Colonic mucosa (tissue), 4 donors: ENCODE data around the gene KRT37. TPM values are rescaled to one million over a fixed set of nuclear protein-coding genes. Genes with fewer than 3 reads are reported as not detected.
"Not testable (repeated sequence)": the region's sequence is repeated elsewhere in the genome, so short reads cannot be mapped to it uniquely, and the experiment has no call there.

Source experiments
- DNase-seq: peaks from one replicate; pipeline ENCODE4 v3.0.0-alpha.2; 2020
- H3K27ac ChIP-seq: fragments of 200-600 bp; one replicate; pipeline ENCODE4 v1.8.0; 2021
- H3K27me3 ChIP-seq: fragments of 200-600 bp; one replicate; pipeline ENCODE4 v1.8.0; 2021
- H3K36me3 ChIP-seq: fragments of 200-600 bp; one replicate; pipeline ENCODE4 v1.8.0; 2021
- H3K4me1 ChIP-seq: fragments of 200-600 bp; one replicate; pipeline ENCODE4 v1.8.0; 2021; ENCODE audit warnings: mild to moderate bottlenecking
- H3K4me3 ChIP-seq: fragments of 200-600 bp; one replicate; pipeline ENCODE4 v1.8.0; 2021
- H3K9ac ChIP-seq, 2 donors: one replicate each; pipeline ENCODE4 v1.7.0; 2013; ENCODE audit warnings: control low read depth in 2 of 2, low read depth in 2 of 2, low read length in 2 of 2
- H3K9me3 ChIP-seq: fragments of 200-600 bp; one replicate; pipeline ENCODE4 v1.8.0; 2021
- CTCF ChIP-seq: fragments of 200-600 bp; IDR thresholded peaks from one replicate; pipeline ENCODE4 v1.8.0; 2022; ENCODE audit warnings: antibody characterized with exemption, mild to moderate bottlenecking
- intact Hi-C: fragments of 100-400 bp; cut with DNase I; formaldehyde crosslinking; loops from one replicate; pipeline ENCODE4 v1.14.1; 2022
- total RNA-seq, 2 donors: library from RNA; stranded (reverse); fragmentation: NEBNext Ultra II Directional in 1 of 2; extraction: Animal tissue kit (Norgen Biotek cat#: 25700) in 1 of 2; gene quantifications; one replicate each; pipeline ENCODE4 v1.2.1, GENCODE V29; 2021
- donor health status: healthy.
- donor health status: DM: no; HTN: no; CAD: no.
- donor health status: DM: no; HTN: no; CAD: no.

The KRT37 gene
- total RNA-seq, 2 donors from 2014 or later: not detected

- no peaks in the 10 kb centered on the region for H3K9me3 ChIP-seq
- TF ChIP-seq CTCF: no peak
- intact Hi-C loops: no loop called here
Measured at GRCh38 chr17:41439375-41439774, 15.0 kb upstream of the KRT37 start.

GRCh38 chr17:41437769-41438168 lies 13.4 kb upstream of the KRT37 start:
- Histone ChIP-seq H3K27me3 (no peaks in the 10 kb centered on the region), H3K36me3 (no peaks in the 10 kb centered on the region), H3K9me3 (no peaks in the 10 kb centered on the region), H3K9ac (no peak overlapping the region), H3K4me1 (no peaks in the 10 kb centered on the region), H3K27ac (no peak overlapping the region), H3K4me3 (no peak overlapping the region)
- intact Hi-C loops: no loop called here
- DNase-seq: no peak
- TF ChIP-seq CTCF: no peak

More at GRCh38 chr17:41439375-41439774, 15.0 kb upstream of the KRT37 start:
- no peak for DNase-seq
- no peak overlapping the region for H3K27ac ChIP-seq
- no peaks in the 10 kb centered on the region for H3K36me3 ChIP-seq
- H3K27me3 ChIP-seq: no peaks in the 10 kb centered on the region
- H3K4me1 ChIP-seq: no peaks in the 10 kb centered on the region
- H3K9ac ChIP-seq: no peak overlapping the region
- H3K4me3 ChIP-seq: no peak overlapping the region

- Histone ChIP-seq H3K9me3 (no peaks in the 10 kb centered on the region), H3K36me3 (no peaks in the 10 kb centered on the region), H3K27me3 (no peaks in the 10 kb centered on the region), H3K4me3 (no peak overlapping the region), H3K27ac (no peak overlapping the region), H3K4me1 (no peaks in the 10 kb centered on the region), H3K9ac (no peak overlapping the region)
- intact Hi-C loops: no loop called here
- DNase-seq: no peak
- no peak for TF ChIP-seq CTCF
Measured at GRCh38 chr17:41437254-41437653, 12.9 kb upstream of the KRT37 start.

GRCh38 chr17:41434415-41434814 lies 10.0 kb upstream of the KRT37 start:
- intact Hi-C loops: no loop called here
- no peak for DNase-seq
- no peak for TF ChIP-seq CTCF
- Histone ChIP-seq H3K9me3 (no peaks in the 10 kb centered on the region), H3K4me1 (no peaks in the 10 kb centered on the region), H3K4me3 (no peak overlapping the region), H3K9ac (no peak overlapping the region), H3K36me3 (no peaks in the 10 kb centered on the region), H3K27ac (no peak overlapping the region), H3K27me3 (no peaks in the 10 kb centered on the region)

GRCh38 chr17:41434005-41434404 lies 9.6 kb upstream of the KRT37 start:
- Histone ChIP-seq H3K9ac (no peak overlapping the region), H3K4me3 (no peak overlapping the region), H3K36me3 (no peaks in the 10 kb centered on the region), H3K27me3 (no peaks in the 10 kb centered on the region), H3K4me1 (no peaks in the 10 kb centered on the region), H3K9me3 (no peaks in the 10 kb centered on the region), H3K27ac (no peak overlapping the region)
- no peak for TF ChIP-seq CTCF
- no peak for DNase-seq
- intact Hi-C loops: no loop called here

GRCh38 chr17:41433586-41433985 lies 9.2 kb upstream of the KRT37 start:
- Histone ChIP-seq H3K4me3 (no peak overlapping the region), H3K36me3 (no peaks in the 10 kb centered on the region), H3K9ac (no peak overlapping the region), H3K4me1 (no peaks in the 10 kb centered on the region), H3K27me3 (no peaks in the 10 kb centered on the region), H3K27ac (no peak overlapping the region), H3K9me3 (no peaks in the 10 kb centered on the region)
- intact Hi-C loops: no loop called here
- DNase-seq: no peak
- no peak for TF ChIP-seq CTCF

- DNase-seq, H3K27ac ChIP-seq, H3K9ac ChIP-seq, intact Hi-C loops, H3K27me3 ChIP-seq, H3K4me1 ChIP-seq, H3K9me3 ChIP-seq, H3K4me3 ChIP-seq, H3K36me3 ChIP-seq: not testable (repeated sequence)
Measured at GRCh38 chr17:41430376-41430775, 6.0 kb upstream of the KRT37 start.
